Osteocyte (in vitro differentiated cells): Measurements from ENCODE around the gene ST6GALNAC5. TPM values are rescaled to one million over a fixed set of nuclear protein-coding genes. Genes with fewer than 3 reads are reported as not detected.

Experiments
- DNase-seq: peaks from one replicate; pipeline ENCODE4 v3.0.0; 2021; ENCODE audit warnings: mixed read lengths; ENCODE audit not compliant: unreplicated experiment; ENCODE audit errors: extremely low spot score
- H3K27ac Mint-ChIP-seq: one replicate; pipeline ENCODE4 v1.8.0; 2021; ENCODE audit warnings: mild to moderate bottlenecking, mixed read lengths; ENCODE audit not compliant: unreplicated experiment
- H3K27me3 Mint-ChIP-seq: one replicate; pipeline ENCODE4 v1.8.0; 2021; ENCODE audit warnings: mixed read lengths; ENCODE audit not compliant: unreplicated experiment
- H3K36me3 Mint-ChIP-seq: one replicate; pipeline ENCODE4 v1.8.0; 2021; ENCODE audit warnings: mixed read lengths; ENCODE audit not compliant: unreplicated experiment
- H3K4me1 Mint-ChIP-seq: one replicate; pipeline ENCODE4 v1.8.0; 2021; ENCODE audit warnings: mixed read lengths; ENCODE audit not compliant: unreplicated experiment
- H3K4me3 Mint-ChIP-seq: one replicate; pipeline ENCODE4 v1.8.0; 2021; ENCODE audit warnings: mild to moderate bottlenecking, moderate library complexity, mixed read lengths; ENCODE audit not compliant: unreplicated experiment
- H3K9me3 Mint-ChIP-seq: one replicate; pipeline ENCODE4 v1.8.0; 2021; ENCODE audit warnings: mixed read lengths; ENCODE audit not compliant: unreplicated experiment
- CTCF ChIP-seq: fragments of 200-600 bp; sonication (generic); IDR thresholded peaks from 2 replicates; pipeline ENCODE4 v1.5.0; 2021; ENCODE audit warnings: antibody characterized with exemption, mild to moderate bottlenecking, moderate library complexity
- total RNA-seq: library from RNA; stranded (reverse); gene quantifications from 2 replicates; pipeline ENCODE4 v1.2.1, GENCODE V29; 2021

ST6GALNAC5 gene
- total RNA-seq, 1 donor from 2014 or later, result 3.7 TPM

- H3K9me3 Mint-ChIP-seq, result no peaks in the 10 kb centered on the region
Observed at GRCh38 chr1:77047575-77047974, 180.3 kb downstream of the ST6GALNAC5 start.

GRCh38 chr1:77047978-77048614 lies 180.8 kb downstream of the ST6GALNAC5 start:
- Mint-ChIP-seq H3K27ac (no peak overlapping the region), H3K27me3 (no peaks in the 10 kb centered on the region), H3K9me3 (no peaks in the 10 kb centered on the region)

More at GRCh38 chr1:77047575-77047974, 180.3 kb downstream of the ST6GALNAC5 start:
- Mint-ChIP-seq H3K27me3 (no peaks in the 10 kb centered on the region), H3K4me1 (no peaks in the 10 kb centered on the region), H3K36me3 (no peaks in the 10 kb centered on the region), H3K27ac (no peak overlapping the region), H3K4me3 (no peak overlapping the region)
- DNase-seq, result no peak
- no peak for TF ChIP-seq CTCF

GRCh38 chr1:77048615-77049005 lies 181.3 kb downstream of the ST6GALNAC5 start:
- no peaks in the 10 kb centered on the region for H3K9me3 Mint-ChIP-seq
- H3K27me3 Mint-ChIP-seq, result no peaks in the 10 kb centered on the region
- no peak overlapping the region for H3K27ac Mint-ChIP-seq
- no peaks in the 10 kb centered on the region for H3K36me3 Mint-ChIP-seq
- TF ChIP-seq CTCF, result no peak
- no peaks in the 10 kb centered on the region for H3K4me1 Mint-ChIP-seq
- no peak overlapping the region for H3K4me3 Mint-ChIP-seq
- DNase-seq, result no peak

More at GRCh38 chr1:77047978-77048614, 180.8 kb downstream of the ST6GALNAC5 start:
- DNase-seq, result peak; percentile 13
- no peaks in the 10 kb centered on the region for H3K4me1 Mint-ChIP-seq
- H3K36me3 Mint-ChIP-seq, result no peaks in the 10 kb centered on the region
- no peak overlapping the region for H3K4me3 Mint-ChIP-seq
- no peak for TF ChIP-seq CTCF

- no peak overlapping the region for H3K27ac Mint-ChIP-seq
- H3K4me1 Mint-ChIP-seq, result no peaks in the 10 kb centered on the region
- no peak for TF ChIP-seq CTCF
- no peaks in the 10 kb centered on the region for H3K36me3 Mint-ChIP-seq
- H3K4me3 Mint-ChIP-seq, result no peak overlapping the region
- peaks cover 4% of the 10 kb centered on the region for H3K9me3 Mint-ChIP-seq
- H3K27me3 Mint-ChIP-seq, result no peaks in the 10 kb centered on the region
- DNase-seq, result peak; percentile 17
Observed at GRCh38 chr1:77051425-77051824, 184.1 kb downstream of the ST6GALNAC5 start.

- Mint-ChIP-seq H3K4me3 (no peak overlapping the region), H3K27me3 (no peaks in the 10 kb centered on the region), H3K36me3 (no peaks in the 10 kb centered on the region), H3K9me3 (peaks cover 4% of the 10 kb centered on the region), H3K27ac (no peak overlapping the region), H3K4me1 (no peaks in the 10 kb centered on the region)
- TF ChIP-seq CTCF, result no peak
- peak; percentile 46 for DNase-seq
Observed at GRCh38 chr1:77056525-77056924, 189.2 kb downstream of the ST6GALNAC5 start.
